Retinal pigment epithelial cell (primary cell): ENCODE results near the gene SPPL3.
"Not testable (repeated sequence)": the region's sequence is repeated elsewhere in the genome, so short reads cannot be mapped to it uniquely, and the experiment has no call there.

Experiments
- DNase-seq: peaks from one replicate; pipeline ENCODE4 v3.0.0-alpha.2; 2010; ENCODE audit warnings: low read depth
- H3K4me3 ChIP-seq: 2 replicates; pipeline ENCODE4 v1.5.1; 2011; ENCODE audit warnings: mild to moderate bottlenecking, low read length, control low read depth, moderate library complexity
- TF ChIP-seq, protein P1 (sequence below): conservative IDR thresholded peaks from 2 replicates; pipeline ENCODE4 v1.5.1; 2011; ENCODE audit warnings: low read depth, low read length, control low read depth, inconsistent platforms

SPPL3 gene

GRCh38 chr12:120839503-120839902 lies 64.7 kb downstream of the SPPL3 start:
- H3K4me3 ChIP-seq, result no peak overlapping the region
- no peak for DNase-seq
- TF ChIP-seq, protein P1, sequence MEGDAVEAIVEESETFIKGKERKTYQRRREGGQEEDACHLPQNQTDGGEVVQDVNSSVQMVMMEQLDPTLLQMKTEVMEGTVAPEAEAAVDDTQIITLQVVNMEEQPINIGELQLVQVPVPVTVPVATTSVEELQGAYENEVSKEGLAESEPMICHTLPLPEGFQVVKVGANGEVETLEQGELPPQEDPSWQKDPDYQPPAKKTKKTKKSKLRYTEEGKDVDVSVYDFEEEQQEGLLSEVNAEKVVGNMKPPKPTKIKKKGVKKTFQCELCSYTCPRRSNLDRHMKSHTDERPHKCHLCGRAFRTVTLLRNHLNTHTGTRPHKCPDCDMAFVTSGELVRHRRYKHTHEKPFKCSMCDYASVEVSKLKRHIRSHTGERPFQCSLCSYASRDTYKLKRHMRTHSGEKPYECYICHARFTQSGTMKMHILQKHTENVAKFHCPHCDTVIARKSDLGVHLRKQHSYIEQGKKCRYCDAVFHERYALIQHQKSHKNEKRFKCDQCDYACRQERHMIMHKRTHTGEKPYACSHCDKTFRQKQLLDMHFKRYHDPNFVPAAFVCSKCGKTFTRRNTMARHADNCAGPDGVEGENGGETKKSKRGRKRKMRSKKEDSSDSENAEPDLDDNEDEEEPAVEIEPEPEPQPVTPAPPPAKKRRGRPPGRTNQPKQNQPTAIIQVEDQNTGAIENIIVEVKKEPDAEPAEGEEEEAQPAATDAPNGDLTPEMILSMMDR, result no peak

DNA sequence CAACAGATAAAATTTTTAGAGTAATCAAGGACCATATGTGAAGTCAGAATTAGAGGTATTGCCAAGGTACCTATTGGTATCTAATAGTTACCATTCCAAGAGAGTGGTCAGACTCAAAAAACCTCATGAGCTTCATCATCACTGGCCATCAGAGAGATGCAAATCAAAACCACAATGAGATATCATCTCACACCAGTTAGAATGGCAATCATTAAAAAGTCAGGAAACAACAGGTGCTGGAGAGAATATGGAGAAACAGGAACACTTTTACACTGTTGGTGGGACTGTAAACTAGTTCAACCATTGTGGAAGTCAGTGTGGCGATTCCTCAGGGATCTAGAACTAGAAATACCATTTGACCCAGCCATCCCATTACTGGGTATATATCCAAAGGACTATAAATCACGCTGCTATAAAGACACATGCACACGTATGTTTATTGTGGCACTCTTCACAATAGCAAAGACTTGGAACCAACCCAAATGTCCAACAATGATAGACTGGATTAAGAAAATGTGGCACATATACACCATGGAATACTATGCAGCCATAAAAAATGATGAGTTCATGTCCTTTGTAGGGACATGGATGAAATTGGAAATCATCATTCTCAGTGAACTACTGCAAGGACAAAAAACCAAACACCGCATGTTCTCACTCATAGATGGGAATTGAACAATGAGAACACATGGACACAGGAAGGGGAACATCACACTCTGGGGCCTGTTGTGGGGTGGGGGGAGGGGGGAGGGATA lies 65.4 kb downstream of the SPPL3 start:
- H3K4me3 ChIP-seq, DNase-seq: not testable (repeated sequence)

GRCh38 chr12:120836114-120836684 lies 68.0 kb downstream of the SPPL3 start:
- DNase-seq, result no peak
- no peak overlapping the region for H3K4me3 ChIP-seq
- TF ChIP-seq, protein P1, result no peak

GRCh38 chr12:120835657-120836056 lies 68.5 kb downstream of the SPPL3 start:
- DNase-seq, result no peak
- TF ChIP-seq, protein P1, result no peak
- H3K4me3 ChIP-seq, result no peak overlapping the region

DNA sequence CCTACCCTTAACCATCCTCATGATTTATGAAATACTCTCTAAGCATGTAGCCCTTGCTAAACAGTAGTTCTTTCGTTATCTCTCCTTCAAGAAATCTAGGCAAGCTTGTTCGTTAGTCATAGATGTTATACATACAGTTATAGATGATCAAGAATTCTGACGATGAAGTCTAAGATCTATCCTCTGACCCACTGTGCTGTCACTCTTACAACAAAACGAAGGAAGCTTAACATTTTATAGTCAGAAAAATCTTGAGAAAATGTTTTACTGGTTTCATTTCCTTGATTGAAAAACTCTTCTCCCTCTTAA lies 68.9 kb downstream of the SPPL3 start:
- DNase-seq, result no peak
- no peak overlapping the region for H3K4me3 ChIP-seq
- TF ChIP-seq, protein P1, result no peak

DNA sequence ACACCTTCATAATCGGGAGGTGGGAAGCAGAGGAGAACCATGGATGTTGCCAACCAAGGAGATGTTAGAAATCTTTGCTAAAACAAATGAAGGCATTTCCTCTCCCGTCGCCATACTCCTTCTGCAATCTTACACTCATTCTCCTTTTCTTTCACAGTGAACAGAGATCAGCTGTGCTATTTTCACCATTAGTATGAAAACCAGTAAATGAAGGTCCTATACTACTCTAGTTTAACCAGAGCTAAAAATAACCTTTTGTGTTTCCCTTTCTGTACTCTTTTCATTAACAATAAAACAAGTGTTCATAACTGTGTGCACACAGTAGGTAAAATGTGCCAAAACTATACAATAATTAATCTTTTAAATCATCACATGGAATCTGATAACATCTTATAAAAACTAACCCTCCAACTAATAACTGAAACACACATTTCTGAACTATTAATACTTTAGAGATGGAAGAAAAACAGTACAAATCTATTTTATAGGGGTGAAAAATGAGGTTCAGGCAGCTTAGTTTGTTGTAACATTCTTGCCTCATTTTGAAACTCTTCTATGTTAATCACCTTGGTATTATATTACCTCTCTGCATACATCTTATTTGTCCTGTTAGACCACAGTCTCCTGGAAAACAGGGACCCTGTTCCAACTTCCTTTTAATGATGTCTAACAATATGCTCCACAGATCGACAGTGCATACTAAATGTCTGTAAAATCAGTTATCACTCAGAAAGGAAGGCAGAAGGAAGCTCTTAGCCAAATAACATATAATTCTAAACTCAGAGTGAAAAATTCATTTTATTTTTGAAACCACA lies 69.5 kb downstream of the SPPL3 start:
- H3K4me3 ChIP-seq, result no peak overlapping the region
- DNase-seq, result no peak
- TF ChIP-seq, protein P1, result no peak

- DNase-seq, result peak; percentile 46
- no peak overlapping the region for H3K4me3 ChIP-seq
- TF ChIP-seq, protein P1, result no peak
These were observed 70.3 kb downstream of the SPPL3 start for GRCh38 chr12:120833849-120834248.
